Sigmoid colon (tissue), 7 donors: ENCODE results near the gene NRP2. TPM values are rescaled to one million over a fixed set of nuclear protein-coding genes. Genes with fewer than 3 reads are reported as not detected.

Experiments
- DNase-seq: peaks from one replicate; pipeline ENCODE4 v3.0.0-alpha.2; 2019
- H3K27ac ChIP-seq, 4 donors: fragments of 200-600 bp; sonication (generic); one replicate each; pipeline ENCODE4 v1.5.1; 2016 to 2019; ENCODE audit warnings: mild to moderate bottlenecking in 1 of 4
- H3K27me3 ChIP-seq, 3 donors: fragments of 200-600 bp; sonication (generic); one replicate each; pipeline ENCODE4 v1.5.1; 2019; ENCODE audit warnings: mild to moderate bottlenecking in 1 of 3
- H3K36me3 ChIP-seq, 4 donors: fragments of 200-600 bp; sonication (generic); one replicate each; pipeline ENCODE4 v1.5.1; 2016 to 2019
- H3K4me1 ChIP-seq, 4 donors: fragments of 200-600 bp; sonication (generic); one replicate each; pipeline ENCODE4 v1.5.1; 2017 to 2019
- H3K4me3 ChIP-seq, 4 donors: fragments of 200-600 bp; sonication (generic); one replicate each; pipeline ENCODE4 v1.5.1; 2017 to 2019; ENCODE audit warnings: mild to moderate bottlenecking in 2 of 4, moderate library complexity in 1 of 4
- H3K9me3 ChIP-seq, 4 donors: fragments of 200-600 bp in 3 of 4; sonication (generic) in 3 of 4; one replicate each; pipeline versions ENCODE4 v1.5.1 to v1.6.1; 2013 to 2019
- EP300 ChIP-seq, 4 donors: sonication (generic); formaldehyde crosslinking; IDR thresholded peaks; one replicate each; pipeline ENCODE4 v1.6.1; 2017; ENCODE audit warnings: antibody characterized with exemption in 4 of 4
- POLR2A ChIP-seq, 2 donors: fragments of 450-650 bp; IDR thresholded peaks; one replicate each; pipeline ENCODE4 v1.6.1; 2016; ENCODE audit warnings: antibody characterized with exemption in 2 of 2, mild to moderate bottlenecking in 2 of 2, moderate library complexity in 2 of 2
- POLR2AphosphoS5 ChIP-seq, 4 donors: sonication (generic); formaldehyde crosslinking; IDR thresholded peaks; one replicate each; pipeline ENCODE4 v1.6.1; 2017; ENCODE audit warnings: antibody characterized with exemption in 4 of 4
- WGBS, 2 donors: extraction: QIAGEN DNeasy Blood & Tissue Kit; methylation state at CpG; one replicate each; pipeline ENCODE4 v1.1.7; 2013; 5-methylcytosine and 5-hydroxymethylcytosine counted together
- intact Hi-C: fragments of 100-400 bp; cut with DNase I; formaldehyde crosslinking; loops from one replicate; pipeline ENCODE4 v1.15.1; 2023
- polyA plus RNA-seq, 3 donors: library from polyadenylated mRNA; stranded (reverse); fragments of 200-250 nt; gene quantifications; one replicate each; pipeline ENCODE4 v1.2.3, GENCODE V29; 2013
- total RNA-seq, 4 donors: library from RNA; depleted of rRNA; stranded (reverse); fragments of >200 nt; gene quantifications; one replicate each; pipeline ENCODE4 v1.1.0, GENCODE V29; 2016
- TF ChIP-seq, protein P1 (sequence below), 4 experiments: fragments of 450-650 bp in 3 of 4; fragments of 200-600 bp in 1 of 4; IDR thresholded peaks; one replicate each; pipeline ENCODE4 v1.5.1; 2016 to 2019; ENCODE audit warnings: antibody characterized with exemption in 4 of 4, mild to moderate bottlenecking in 3 of 4, moderate library complexity in 2 of 4
- donor health status: healthy with polysubstance abuse.
- donor health status: Bipolar disorder and iron deficiency.
- donor health status: healthy.

Gene NRP2
- total and polyA plus RNA-seq, 7 donors, result 2.5 to 348 (median 207) TPM

DNA sequence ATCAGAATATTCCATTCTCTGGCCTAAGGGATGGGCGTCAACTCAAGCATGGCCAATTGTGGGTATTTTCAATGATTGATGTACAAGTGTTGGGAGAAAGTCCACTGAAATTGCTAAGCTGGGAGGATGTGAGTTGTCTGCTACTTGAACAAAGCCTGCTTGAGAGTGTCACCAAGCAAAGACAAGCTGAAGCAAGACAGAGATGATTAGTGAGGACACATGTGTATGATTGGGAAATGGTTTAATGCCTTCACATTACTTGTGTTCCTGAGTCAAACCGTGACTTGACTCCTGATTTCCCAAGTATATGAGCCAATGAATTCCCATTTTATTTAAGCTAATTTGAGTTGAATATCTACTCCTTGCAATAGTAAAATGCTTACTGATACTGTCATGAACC lies 23.7 kb upstream of the NRP2 start:
- Histone ChIP-seq H3K27ac (no peak overlapping the region), H3K9me3 (no peaks in the 10 kb centered on the region), H3K27me3 (no peaks in the 10 kb centered on the region), H3K4me1 (peaks cover 0 to 38% (median 34%) of the 10 kb centered on the region in 4 donors), H3K36me3 (no peaks in the 10 kb centered on the region), H3K4me3 (no peak overlapping the region)
- no peak for DNase-seq
- intact Hi-C loops, result no loop called here
- WGBS, 2 donors, result 93 to 97% methylated on average over 2 of the region's 2 CpGs
- TF ChIP-seq, protein P1, sequence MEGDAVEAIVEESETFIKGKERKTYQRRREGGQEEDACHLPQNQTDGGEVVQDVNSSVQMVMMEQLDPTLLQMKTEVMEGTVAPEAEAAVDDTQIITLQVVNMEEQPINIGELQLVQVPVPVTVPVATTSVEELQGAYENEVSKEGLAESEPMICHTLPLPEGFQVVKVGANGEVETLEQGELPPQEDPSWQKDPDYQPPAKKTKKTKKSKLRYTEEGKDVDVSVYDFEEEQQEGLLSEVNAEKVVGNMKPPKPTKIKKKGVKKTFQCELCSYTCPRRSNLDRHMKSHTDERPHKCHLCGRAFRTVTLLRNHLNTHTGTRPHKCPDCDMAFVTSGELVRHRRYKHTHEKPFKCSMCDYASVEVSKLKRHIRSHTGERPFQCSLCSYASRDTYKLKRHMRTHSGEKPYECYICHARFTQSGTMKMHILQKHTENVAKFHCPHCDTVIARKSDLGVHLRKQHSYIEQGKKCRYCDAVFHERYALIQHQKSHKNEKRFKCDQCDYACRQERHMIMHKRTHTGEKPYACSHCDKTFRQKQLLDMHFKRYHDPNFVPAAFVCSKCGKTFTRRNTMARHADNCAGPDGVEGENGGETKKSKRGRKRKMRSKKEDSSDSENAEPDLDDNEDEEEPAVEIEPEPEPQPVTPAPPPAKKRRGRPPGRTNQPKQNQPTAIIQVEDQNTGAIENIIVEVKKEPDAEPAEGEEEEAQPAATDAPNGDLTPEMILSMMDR (IDR thresholded peaks at IDR 0.05), result no peak
- TF ChIP-seq POLR2AphosphoS5 (IDR thresholded peaks at IDR 0.05) (peak in 1 of 4 donors; percentile 17), EP300 (IDR thresholded peaks at IDR 0.05) (no peak)

GRCh38 chr2:205659922-205660321 lies 22.4 kb upstream of the NRP2 start:
- intact Hi-C loops, result no loop called here
- Histone ChIP-seq H3K9me3 (no peaks in the 10 kb centered on the region), H3K27me3 (no peaks in the 10 kb centered on the region), H3K27ac (peak overlapping the region in 2 of 4 donors; percentile 52 to 61), H3K36me3 (no peaks in the 10 kb centered on the region), H3K4me1 (peaks cover 0 to 38% (median 34%) of the 10 kb centered on the region in 4 donors), H3K4me3 (no peak overlapping the region)
- no peak for DNase-seq
- TF ChIP-seq EP300 (IDR thresholded peaks at IDR 0.05) (no peak), POLR2A (IDR thresholded peaks at IDR 0.05) (no peak), POLR2AphosphoS5 (IDR thresholded peaks at IDR 0.05) (no peak)
- TF ChIP-seq, protein P1 (IDR thresholded peaks at IDR 0.05), result no peak
- 68 to 73% methylated on average over 8 of the region's 8 CpGs for WGBS, 2 donors

DNA sequence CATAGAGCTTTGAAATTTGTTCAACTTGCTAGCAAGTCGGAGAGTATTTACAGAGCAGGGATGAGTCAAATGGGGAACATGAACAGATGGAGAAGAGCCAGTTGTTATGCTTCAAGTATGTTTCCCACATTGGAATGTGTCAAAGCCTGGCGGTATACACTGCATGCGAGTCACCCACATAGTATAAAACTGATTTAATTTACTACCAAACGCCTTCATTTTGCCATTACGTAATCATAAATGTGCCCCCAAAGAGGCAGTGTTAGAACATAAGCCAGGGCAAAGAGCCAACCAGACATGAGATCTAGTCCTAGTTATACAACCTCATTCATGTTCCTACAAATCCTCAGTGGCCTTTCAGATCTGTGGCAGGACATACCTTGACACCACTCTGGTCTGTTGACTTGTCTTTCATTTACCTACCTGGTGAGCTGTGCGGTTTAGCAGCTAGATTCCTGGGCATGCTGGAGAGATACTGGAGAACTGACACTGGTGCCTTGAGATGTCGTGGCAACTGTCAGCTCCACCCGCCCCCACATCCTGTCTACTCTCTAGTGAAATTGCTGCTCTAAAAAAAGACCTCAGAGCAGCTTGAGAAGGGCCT lies 21.7 kb upstream of the NRP2 start:
- H3K27me3 ChIP-seq, result no peaks in the 10 kb centered on the region
- TF ChIP-seq EP300 (IDR thresholded peaks at IDR 0.05) (peak in 1 of 4 donors; percentile 19), POLR2A (IDR thresholded peaks at IDR 0.05) (no peak), POLR2AphosphoS5 (IDR thresholded peaks at IDR 0.05) (peak; percentile 36 to 73 (median 58))
- TF ChIP-seq, protein P1 (IDR thresholded peaks at IDR 0.05), result no peak
- intact Hi-C loops, result no loop called here
- H3K36me3 ChIP-seq, result no peaks in the 10 kb centered on the region
- WGBS, 2 donors, result 55 to 84% methylated on average over 8 of the region's 8 CpGs
- H3K4me1 ChIP-seq, result peaks cover 0 to 38% (median 34%) of the 10 kb centered on the region in 4 donors
- peak overlapping the region in 3 of 4 donors; percentile 17 to 61 (median 52) for H3K27ac ChIP-seq
- no peak overlapping the region for H3K4me3 ChIP-seq
- no peaks in the 10 kb centered on the region for H3K9me3 ChIP-seq
- peak; percentile 82 for DNase-seq

GRCh38 chr2:205661281-205661680 lies 21.0 kb upstream of the NRP2 start:
- Histone ChIP-seq H3K4me3 (no peak overlapping the region), H3K4me1 (peaks cover 0 to 38% (median 34%) of the 10 kb centered on the region in 4 donors), H3K36me3 (no peaks in the 10 kb centered on the region), H3K9me3 (no peaks in the 10 kb centered on the region), H3K27me3 (no peaks in the 10 kb centered on the region), H3K27ac (peak overlapping the region in 2 of 4 donors; percentile 52 to 61)
- WGBS, 2 donors, result 93% methylated on average over 5 of the region's 5 CpGs
- no peak for DNase-seq
- TF ChIP-seq, protein P1 (IDR thresholded peaks at IDR 0.05), result no peak
- no peak for TF ChIP-seq EP300 (IDR thresholded peaks at IDR 0.05)
- no peak for TF ChIP-seq POLR2A (IDR thresholded peaks at IDR 0.05)
- no peak for TF ChIP-seq POLR2AphosphoS5 (IDR thresholded peaks at IDR 0.05)
- intact Hi-C loops, result no loop called here
